HG02759 (cell line): ENCODE data around the gene POLR2H.

Experiments
- ATAC-seq: cut with Tn5 transposase; IDR thresholded peaks from one replicate; pipeline ENCODE4 v1.9.1; 2021; ENCODE audit warnings: mild to moderate bottlenecking, moderate library complexity; ENCODE audit not compliant: unreplicated experiment

Gene POLR2H

DNA sequence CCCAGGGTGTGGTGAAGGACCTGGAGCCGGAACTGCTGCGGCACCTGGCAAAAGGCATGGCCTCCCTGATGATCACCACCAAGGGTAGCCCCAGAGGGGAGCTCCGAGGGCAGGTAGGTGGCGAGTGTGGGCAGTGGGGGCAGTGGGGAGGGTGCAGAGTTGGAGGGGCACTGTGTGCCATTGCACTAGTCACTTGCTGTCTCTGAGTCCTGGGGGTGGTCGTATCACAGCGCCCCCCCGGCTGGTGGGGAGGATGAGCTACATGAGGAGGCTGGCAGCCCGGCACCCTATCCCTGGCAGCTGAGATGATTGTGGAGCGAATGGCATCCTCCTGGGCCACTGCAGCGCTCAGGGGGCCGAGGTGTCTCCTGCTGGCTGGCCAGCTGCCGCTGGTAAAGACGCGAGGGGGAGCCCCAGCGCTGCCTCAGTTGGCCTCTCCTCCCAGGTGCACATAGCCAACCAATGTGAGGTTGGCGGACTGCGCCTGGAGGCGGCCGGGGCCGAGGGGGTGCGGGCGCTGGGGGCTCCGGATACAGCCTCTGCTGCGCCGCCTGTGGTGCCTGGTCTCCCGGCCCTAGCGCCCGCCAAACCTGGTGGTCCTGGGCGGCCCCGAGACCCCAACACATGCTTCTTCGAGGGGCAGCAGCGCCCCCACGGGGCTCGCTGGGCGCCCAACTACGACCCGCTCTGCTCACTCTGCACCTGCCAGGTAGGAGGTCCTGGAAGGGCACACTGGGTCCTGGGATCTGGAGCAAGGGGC, 24.7 kb downstream of the POLR2H start:
- no peak for ATAC-seq

DNA sequence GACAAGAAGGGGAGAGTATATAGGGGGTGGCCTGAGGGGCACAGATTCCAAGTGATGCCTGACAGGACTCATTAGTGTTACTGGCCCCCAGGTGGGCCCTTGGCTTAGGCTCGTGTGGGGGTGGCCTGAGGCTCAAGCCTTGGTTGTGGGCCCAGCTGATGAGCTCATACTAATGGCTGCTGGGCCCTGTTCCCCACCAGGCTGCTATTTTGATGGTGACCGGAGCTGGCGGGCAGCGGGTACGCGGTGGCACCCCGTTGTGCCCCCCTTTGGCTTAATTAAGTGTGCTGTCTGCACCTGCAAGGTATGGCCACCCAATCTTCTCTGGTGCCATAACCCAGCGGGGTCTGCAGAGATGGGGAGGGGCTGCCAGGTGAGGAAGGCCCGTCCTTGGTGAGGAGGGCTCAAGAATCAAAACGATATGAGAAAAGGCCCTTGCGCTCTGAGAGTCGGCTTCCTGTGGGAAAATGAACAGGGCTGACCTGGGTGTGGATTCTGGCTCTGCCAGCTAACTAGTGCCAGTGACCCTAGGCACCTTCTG, 25.7 kb downstream of the POLR2H start:
- no peak for ATAC-seq

DNA sequence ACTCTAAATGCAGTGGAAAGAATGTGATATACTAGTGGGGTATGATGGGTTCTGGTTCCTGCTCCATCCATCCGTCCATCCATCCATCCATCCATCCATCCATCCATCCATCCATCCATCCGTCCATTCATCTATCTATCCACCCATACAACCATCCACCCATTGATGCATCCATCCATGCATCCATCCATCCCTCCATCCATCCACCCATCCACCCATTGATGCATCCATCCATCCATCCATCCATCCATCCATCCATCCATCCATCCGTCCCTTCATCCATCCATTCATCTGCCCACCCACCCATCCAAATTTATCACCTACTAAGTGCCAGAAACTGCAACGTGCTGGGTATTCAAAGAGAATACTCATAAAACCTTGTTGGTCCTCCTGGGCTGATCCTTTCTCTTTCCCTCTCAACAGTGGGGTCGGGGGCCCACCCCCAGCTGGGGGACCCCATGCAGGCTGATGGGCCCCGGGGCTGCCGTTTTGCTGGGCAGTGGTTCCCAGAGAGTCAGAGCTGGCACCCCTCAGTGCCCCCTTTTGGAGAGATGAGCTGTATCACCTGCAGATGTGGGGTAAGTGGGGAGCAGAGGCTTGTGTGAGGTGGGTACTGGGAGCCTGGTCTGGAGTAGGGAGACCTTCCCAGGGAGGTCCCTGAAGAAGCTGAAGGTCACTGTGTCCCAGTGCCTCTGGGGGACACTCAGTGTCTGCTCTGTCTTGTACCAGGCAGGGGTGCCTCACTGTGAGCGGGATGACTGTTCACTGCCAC, 26.8 kb downstream of the POLR2H start:
- no peak for ATAC-seq

DNA sequence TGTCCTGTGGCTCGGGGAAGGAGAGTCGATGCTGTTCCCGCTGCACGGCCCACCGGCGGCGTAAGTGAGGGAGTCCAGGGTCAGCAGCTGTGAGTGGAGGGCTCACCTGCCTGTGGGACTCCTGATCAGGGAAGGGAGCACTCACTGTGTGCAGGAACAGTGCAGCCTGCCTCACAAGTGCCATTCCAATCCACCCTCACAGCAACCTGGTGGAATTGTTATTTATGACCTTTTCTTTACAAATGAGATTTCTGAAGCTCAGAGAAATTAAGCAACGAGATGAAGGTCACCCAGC, 27.4 kb downstream of the POLR2H start:
- ATAC-seq = no peak

DNA sequence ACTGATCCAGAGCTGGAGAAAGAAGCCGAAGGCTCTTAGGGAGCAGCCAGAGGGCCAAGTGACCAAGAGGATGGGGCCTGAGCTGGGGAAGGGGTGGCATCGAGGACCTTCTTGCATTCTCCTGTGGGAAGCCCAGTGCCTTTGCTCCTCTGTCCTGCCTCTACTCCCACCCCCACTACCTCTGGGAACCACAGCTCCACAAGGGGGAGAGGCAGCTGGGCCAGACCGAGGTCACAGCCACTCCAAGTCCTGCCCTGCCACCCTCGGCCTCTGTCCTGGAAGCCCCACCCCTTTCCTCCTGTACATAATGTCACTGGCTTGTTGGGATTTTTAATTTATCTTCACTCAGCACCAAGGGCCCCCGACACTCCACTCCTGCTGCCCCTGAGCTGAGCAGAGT, 27.9 kb downstream of the POLR2H start:
- no peak for ATAC-seq

DNA sequence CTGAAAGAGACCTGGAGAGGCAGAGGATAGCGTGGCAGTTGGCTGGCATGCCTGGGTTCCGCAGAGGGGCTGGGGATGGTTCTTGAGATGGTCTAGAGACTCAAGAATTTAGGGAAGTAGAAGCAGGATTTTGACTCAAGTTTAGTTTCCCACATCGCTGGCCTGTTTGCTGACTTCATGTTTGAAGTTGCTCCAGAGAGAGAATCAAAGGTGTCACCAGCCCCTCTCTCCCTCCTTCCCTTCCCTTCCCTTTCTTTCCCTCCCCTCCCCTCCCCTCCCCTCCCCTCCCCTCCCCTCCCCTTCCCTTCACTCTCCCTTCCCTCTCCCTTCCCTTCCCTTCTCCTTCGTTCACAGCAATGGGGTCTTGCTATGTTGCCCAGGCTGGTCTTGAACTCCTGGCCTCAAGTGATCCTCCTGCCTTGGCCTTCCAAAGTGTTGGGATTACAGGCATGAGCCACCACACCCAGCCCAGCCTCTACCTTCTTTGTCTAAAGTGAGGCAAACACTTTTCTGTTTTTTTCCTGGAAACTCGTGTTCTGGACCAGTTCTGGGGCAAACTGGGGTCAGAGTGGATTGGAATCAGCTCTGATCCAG, 28.5 kb downstream of the POLR2H start:
- no peak for ATAC-seq

DNA sequence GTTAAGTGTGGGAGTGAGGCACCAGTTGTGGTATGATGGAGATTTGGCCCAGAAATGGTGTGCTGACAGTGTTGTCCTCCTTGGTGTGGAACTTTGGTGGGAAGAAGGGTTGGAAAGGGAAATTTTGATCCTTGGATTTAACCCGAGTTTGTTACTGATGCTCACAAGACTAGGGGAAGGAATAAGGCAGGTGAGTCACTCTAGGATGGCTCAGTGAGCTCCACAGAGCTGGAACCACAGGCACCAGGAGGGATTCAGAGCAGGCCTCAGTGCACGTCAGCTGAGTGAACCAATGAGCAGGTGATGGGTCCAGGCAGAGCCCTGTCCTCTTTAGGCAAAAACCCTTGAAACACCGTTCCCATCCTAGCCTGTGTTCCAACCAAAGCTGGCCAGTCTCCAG, 29.8 kb downstream of the POLR2H start:
- no peak for ATAC-seq

DNA sequence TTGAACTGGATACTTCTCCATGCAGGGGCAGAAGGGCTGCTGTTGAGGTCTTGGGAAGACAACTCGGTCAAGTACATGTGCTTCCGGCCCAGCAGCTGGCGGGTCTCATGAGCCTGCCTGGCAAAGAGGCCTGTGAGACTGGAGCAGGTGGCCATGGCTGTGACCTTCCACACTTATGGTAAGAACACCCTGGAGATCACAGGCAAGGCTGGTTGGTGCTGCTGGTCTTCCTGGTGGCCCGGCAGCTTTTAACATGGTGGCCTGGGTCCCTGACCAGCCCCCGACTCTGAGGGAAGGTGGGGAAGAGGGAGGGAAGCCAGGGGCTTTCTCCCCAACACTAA, 33.8 kb downstream of the POLR2H start:
- ATAC-seq = no peak

DNA sequence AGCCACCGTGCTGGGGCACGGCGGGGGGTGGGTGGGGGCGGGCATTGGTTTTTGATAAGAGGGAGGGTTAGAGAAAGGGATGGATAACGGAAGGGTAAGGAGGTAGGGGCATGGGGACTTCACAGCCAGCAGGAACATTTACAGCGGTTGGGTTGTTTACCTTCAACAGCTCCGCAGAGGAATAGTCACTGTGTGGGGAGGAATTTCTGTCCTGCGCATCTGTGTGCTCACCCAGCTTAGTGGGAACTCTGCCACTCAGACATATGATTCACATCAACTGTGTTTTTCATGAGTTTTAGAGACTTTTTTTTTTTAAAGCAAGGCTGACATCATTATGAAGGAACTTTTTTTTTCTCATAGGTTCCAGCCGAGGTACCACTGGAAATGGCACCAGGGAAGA, 37.9 kb downstream of the POLR2H start:
- no peak for ATAC-seq

DNA sequence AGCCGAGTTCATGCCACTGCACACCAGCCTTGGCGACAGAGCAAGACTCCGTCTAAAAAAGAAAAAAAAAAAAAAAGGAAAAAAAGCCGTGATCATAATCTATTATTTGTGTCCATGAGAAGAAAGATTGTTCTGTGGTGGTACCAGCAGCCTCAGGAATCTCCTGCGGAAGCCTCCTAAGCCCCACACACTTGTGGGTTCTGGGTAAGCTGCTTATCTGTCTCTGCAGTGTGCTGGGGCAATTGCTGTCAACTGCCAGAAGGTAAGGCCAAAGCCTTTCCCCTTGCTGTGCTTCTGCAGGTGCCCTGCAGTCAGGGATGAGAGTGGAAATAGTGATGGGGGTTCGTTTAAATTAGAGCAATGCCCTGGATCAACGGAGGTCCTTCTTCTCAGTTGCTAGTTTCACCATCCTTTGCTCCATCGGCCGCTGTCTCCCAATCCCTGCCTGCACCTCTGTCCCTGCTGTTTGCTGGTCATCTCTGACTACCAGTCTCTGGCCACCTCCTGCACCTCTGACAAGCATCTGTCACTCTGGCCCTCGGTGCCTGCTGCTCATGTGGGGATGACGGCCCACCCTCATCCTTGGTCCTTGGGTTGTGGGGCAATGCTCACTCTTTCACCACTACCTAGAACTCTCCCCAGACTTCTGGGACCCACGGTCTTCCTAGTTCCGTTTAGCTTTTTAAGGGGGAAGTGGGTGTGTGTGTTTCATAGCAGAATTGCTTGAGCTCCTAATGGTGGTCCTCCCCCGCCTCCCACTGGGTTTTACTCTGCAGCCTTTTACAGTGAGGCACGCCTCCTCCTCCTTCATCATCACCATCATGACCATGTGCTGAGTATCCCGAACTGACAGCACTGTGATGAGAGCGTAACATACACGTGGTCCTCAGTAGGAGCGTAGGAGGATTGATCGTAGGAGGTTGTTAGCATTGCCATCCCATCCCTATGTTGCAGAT, 43.8 kb downstream of the POLR2H start:
- no peak for ATAC-seq

DNA sequence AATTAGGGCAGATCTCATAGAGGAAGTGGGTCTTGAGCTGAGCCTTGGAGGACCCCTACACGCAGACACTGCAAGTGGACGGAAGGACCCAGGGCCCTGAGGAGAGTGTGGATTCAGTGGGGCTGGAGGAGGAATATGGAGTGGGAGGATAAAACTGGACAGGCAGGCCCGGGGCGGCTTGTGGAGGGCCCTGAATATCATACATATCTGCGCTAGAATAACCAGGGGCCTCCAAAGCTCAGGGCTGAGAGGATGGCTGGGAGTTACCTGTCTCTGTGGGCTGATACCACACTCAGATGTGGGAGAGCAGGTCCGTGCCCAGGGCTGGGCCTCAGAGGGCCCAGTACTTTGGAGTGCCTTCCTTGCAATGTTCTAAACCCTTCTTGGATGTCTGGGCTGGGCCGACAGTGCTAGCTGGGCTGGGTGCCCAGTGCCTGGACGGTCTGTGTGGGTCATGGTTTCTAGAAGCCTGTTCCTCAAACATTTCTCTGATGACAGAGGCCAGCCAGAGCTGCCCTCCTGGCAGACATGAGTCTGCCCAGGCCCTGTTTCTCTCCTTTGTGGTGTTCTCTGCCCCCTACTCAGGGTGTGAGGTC, 47.9 kb downstream of the POLR2H start:
- ATAC-seq = no peak

DNA sequence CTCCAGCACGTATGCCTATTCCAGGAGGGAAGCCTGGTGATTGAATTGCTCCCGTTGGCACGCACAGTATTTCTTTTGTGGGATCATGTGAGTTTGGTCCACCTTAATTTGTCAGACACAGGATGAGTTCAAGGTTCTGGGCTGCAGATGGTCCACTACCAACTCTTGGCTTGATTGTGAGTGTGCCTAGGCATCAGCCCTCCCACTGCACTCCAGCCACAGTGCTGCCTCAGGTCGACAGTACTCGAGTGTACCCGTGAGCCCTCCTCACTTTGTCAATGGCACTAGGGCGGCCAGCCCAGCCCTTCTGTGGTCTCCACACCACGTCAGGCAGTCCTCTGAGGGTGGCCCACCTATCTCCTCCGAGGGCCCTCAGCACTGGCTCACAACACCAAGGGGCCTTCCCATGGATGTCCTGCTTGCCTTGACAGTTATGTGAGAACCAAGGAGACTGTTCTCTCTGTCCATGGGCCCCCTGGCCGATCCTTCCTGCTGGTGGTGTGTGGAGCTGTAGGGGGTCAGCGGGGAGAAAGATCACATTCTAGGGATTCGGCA, 48.5 kb downstream of the POLR2H start:
- no peak for ATAC-seq

DNA sequence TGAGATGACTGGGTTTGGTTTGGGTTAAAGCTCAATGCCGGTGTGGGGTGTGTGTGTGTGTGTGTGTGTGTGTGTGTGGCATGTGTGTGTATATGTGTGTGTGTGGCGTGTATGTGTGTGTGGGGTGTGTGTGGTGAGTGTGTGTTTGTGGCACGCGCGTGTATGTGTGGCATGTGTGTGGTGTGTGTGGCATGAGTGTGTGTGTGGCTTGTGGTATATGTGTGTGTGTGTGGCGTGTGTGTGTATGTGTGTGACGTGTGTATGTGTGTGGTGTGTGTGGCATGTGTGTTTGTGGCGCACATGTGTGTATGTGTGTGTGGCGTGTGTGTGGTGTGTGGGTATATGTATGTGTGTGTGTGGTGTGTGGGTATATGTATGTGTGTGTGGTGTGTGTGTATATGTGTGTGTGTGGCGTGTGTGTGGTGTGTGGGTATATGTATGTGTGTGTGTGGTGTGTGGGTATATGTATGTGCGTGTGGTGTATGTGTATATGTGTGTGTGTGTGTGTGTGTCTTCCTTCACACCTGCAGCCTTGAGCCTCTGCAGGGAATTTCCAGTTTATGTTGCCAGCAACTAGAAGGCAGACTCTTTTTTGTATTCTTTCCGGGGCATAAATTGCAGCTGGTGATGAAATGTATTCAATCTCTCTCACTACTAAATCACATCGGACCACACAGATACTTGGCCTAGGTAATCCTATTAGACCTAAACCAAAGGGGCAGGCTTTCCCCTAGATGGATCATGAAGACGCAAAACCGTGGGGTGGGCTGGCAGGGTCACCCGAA, 53.1 kb downstream of the POLR2H start:
- ATAC-seq = no peak

DNA sequence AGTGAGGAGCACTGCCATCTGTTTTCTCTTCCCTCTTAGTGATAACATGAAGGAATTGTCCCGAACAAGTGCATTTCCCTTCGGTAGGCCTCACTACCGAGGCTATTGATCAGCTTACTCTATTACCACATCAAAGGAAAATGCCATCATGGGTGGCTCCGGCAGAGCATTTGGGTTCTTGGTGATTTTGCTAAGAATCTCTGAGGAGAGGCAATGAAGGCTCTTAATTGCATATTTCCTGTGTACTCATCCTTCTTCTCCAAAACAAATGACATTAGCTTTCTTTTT, 53.6 kb downstream of the POLR2H start:
- ATAC-seq = no peak

DNA sequence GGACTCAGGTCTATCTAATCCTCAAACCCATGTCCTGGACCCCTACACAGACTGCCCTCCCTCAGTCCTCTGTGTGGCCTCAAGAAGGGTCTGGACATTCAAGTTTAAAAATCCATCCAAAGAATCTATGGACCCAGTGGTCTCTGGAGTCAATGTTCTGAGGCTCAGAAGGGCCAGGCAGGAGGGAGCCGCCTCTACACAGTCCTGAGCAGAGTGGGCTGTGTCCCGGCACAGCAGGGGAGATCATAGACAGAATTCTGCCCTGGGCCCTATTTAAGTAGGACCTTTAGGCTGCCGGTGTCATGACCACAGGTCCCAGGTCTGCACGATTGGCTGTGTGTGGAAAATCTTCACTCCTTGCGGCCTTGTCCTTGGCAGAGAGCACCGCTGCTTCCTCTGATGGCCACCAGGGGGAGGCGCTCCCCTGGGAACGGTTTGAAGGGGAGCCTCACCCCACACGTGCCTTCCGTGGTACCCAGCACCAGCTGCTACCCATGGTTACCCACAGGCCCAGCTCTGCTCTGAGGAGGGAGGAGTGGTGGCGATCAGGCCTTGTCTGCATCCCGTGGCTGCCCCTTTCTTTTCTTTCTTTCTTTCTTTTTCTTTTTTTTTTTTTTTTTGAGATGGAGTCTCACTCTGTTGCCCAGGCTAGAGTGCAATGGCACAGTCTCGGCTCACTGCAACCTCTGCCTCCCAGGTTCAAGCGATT, 56.3 kb downstream of the POLR2H start:
- ATAC-seq = peak; percentile 87
